ENCODE measurements around the gene CITED2. TPM values are rescaled to one million over a fixed set of nuclear protein-coding genes. Genes with fewer than 3 reads are reported as not detected.

The CITED2 gene
- total RNA-seq, 3 donors from 2014 or later: 73.9 to 103 (median 88.1) TPM

GRCh38 chr6:139392794-139393193, 18.3 kb upstream of the CITED2 start:
- TF ChIP-seq CTCF (IDR thresholded peaks at IDR 0.05): no peak
- H3K9me3 ChIP-seq: no peaks in the 10 kb centered on the region
- H3K36me3 ChIP-seq (ENCODE audit: low read depth): no peaks in the 10 kb centered on the region
- H3K4me1 ChIP-seq (ENCODE audit: low read depth): no peaks in the 10 kb centered on the region
- peak; percentile 76 for ATAC-seq
- no peak for DNase-seq
- intact Hi-C loops (cut with DNase I, micrococcal nuclease): no loop called here
- no peak overlapping the region for H3K4me3 ChIP-seq

- Histone ChIP-seq H3K4me3 (no peak overlapping the region), H3K36me3 (ENCODE audit: low read depth) (no peaks in the 10 kb centered on the region), H3K4me1 (ENCODE audit: low read depth) (no peaks in the 10 kb centered on the region), H3K9me3 (no peaks in the 10 kb centered on the region)
- intact Hi-C loops (cut with DNase I, micrococcal nuclease): no loop called here
- no peak for DNase-seq
- TF ChIP-seq CTCF (IDR thresholded peaks at IDR 0.05): no peak
- ATAC-seq: no peak
These were observed 17.3 kb upstream of the CITED2 start for GRCh38 chr6:139391709-139392108.

- Histone ChIP-seq H3K4me1 (ENCODE audit: low read depth) (no peaks in the 10 kb centered on the region), H3K36me3 (ENCODE audit: low read depth) (no peaks in the 10 kb centered on the region), H3K4me3 (no peak overlapping the region), H3K9me3 (no peaks in the 10 kb centered on the region)
- DNase-seq: no peak
- TF ChIP-seq CTCF (IDR thresholded peaks at IDR 0.05): no peak
- no peak for ATAC-seq
- intact Hi-C loops (cut with DNase I, micrococcal nuclease): no loop called here
These were observed 16.0 kb upstream of the CITED2 start for GRCh38 chr6:139390447-139390846.

- no peaks in the 10 kb centered on the region for H3K4me1 ChIP-seq (ENCODE audit: low read depth)
- DNase-seq: no peak
- no peak for ATAC-seq
These were observed 13.9 kb upstream of the CITED2 start for GRCh38 chr6:139388384-139388783.

GRCh38 chr6:139386404-139386803, 12.0 kb upstream of the CITED2 start:
- Histone ChIP-seq H3K4me3 (no peak overlapping the region), H3K9me3 (no peaks in the 10 kb centered on the region), H3K4me1 (ENCODE audit: low read depth) (no peaks in the 10 kb centered on the region), H3K36me3 (ENCODE audit: low read depth) (no peaks in the 10 kb centered on the region)
- ATAC-seq (no peak), DNase-seq (no peak)
- no peak for TF ChIP-seq CTCF (IDR thresholded peaks at IDR 0.05)
- intact Hi-C loops (cut with DNase I, micrococcal nuclease): no loop called here

More at GRCh38 chr6:139388384-139388783, 13.9 kb upstream of the CITED2 start:
- Histone ChIP-seq H3K9me3 (no peaks in the 10 kb centered on the region), H3K36me3 (ENCODE audit: low read depth) (no peaks in the 10 kb centered on the region), H3K4me3 (no peak overlapping the region)
- no peak for TF ChIP-seq CTCF (IDR thresholded peaks at IDR 0.05)
- intact Hi-C loops (cut with DNase I, micrococcal nuclease): no loop called here

- no peak overlapping the region for H3K4me3 ChIP-seq
- no peaks in the 10 kb centered on the region for H3K4me1 ChIP-seq (ENCODE audit: low read depth)
- DNase-seq (no peak), ATAC-seq (no peak)
- TF ChIP-seq CTCF (IDR thresholded peaks at IDR 0.05): no peak
- no peaks in the 10 kb centered on the region for H3K36me3 ChIP-seq (ENCODE audit: low read depth)
- intact Hi-C loops (cut with DNase I, micrococcal nuclease): no loop called here
- H3K9me3 ChIP-seq: no peaks in the 10 kb centered on the region
These were observed 6.9 kb upstream of the CITED2 start for GRCh38 chr6:139381216-139381865.

Data from mucosa of descending colon (tissue), 3 donors.